CD4-positive, alpha-beta T cell treated with Interleukin-4 for 4 hours (primary cell): ENCODE measurements around the gene TSKU.
"Not testable (repeated sequence)": the region's sequence is repeated elsewhere in the genome, so short reads cannot be mapped to it uniquely, and the experiment has no call there.

Experiments
- DNase-seq: peaks from one replicate; pipeline ENCODE4 v3.0.0-alpha.2; 2020

TSKU gene

DNA sequence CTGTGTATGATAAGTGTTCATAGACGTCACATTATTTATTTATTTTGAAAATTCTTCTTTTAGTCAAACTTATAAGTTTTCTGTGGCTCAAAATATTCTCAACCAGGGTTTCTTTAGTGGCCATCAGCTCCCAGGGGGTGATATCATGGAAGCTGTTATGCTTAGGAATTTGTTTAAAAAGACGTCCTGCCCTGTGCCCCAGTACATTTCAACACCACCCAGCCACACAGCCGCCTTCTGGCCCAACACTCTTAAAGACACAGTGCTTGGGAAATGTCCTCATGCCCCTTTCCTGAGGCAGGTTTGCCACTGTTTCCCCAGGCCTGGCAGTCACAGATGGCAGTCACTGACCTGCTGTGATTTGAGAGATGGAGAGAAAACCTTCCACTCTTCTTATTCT is 19.9 kb downstream of the TSKU start:
- DNase-seq: no peak

GRCh38 chr11:76803811-76804600 is 20.9 kb downstream of the TSKU start:
- no peak for DNase-seq

- DNase-seq: no peak
Measured at GRCh38 chr11:76805206-76805913, 22.2 kb downstream of the TSKU start.

GRCh38 chr11:76806131-76806530 is 23.0 kb downstream of the TSKU start:
- DNase-seq: no peak

- no peak for DNase-seq
Measured at GRCh38 chr11:76806608-76807205, 23.6 kb downstream of the TSKU start.

DNA sequence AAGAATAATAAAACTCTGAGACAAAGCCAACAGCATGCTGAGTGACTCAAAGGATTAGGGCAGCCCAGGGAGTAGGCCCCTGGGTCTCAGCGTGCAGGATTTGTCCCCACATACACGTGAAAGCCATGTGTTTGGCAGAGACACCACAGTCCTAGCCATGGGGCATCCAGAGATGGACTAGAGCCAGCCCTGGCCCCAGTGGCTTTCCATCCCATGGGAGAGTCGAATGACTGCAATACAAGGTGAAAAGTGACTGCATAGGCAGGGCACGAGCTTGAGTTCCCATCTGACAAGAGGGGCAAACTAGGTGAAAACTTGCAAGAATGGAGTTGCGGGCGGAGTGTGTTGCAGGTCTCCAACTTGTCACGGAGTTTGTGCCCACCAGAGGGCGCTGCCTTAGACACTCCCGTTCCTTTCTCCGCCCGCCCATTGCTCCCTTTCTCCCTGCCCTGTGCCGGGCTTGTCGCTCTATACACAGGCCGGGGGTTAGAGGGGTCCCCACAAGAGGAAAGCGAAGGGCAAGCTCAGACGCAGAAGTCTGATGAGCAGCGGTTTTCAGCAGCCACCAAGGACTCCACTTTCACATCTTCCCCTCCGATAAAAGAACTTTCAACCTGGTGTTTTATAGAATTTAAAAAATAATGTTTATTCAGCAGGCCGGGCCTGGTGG is 24.2 kb downstream of the TSKU start:
- DNase-seq: peak; percentile 44

DNA sequence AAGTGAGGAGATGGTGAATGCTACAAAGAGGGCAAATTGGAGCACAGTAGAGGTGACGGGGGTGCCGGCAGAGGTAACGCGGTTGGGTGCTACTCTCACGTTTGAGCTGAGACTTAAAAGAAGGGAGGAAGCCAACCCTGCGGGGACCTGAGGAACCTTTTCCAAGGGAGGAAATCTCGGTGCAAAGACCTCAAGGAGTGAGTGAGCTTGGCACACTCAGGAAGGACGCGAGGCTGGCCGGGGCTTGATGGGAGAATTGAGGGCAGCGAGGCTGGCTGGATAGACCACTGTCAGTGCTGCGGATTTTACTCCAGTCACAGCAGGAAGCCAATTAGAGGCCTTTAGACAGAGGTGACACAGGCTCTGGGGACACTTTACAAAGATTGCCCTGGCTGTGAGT is 25.0 kb downstream of the TSKU start:
- no peak for DNase-seq

GRCh38 chr11:76808996-76809395 is 25.8 kb downstream of the TSKU start:
- no peak for DNase-seq

GRCh38 chr11:76810151-76810853 is 27.1 kb downstream of the TSKU start:
- DNase-seq: peak; percentile 29

DNA sequence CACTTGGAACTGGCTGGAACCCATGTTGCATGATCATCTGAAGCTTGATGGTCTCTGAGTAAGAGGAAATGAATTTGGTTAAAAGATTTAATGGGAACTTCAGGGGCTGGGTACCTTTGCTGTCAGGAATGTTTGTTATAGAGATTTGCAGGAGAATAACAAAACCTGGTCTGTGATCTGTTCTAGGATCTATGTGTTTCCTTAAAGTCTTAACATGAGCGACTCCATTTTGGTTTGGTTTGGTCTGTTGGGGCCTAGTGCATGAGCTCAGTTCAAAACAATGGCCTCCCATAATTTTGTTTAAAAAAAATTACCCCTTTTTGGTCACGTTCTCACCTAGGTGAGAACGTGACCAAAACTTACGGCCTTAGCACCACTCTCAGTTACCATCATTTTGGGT is 28.1 kb downstream of the TSKU start:
- no peak for DNase-seq

DNA sequence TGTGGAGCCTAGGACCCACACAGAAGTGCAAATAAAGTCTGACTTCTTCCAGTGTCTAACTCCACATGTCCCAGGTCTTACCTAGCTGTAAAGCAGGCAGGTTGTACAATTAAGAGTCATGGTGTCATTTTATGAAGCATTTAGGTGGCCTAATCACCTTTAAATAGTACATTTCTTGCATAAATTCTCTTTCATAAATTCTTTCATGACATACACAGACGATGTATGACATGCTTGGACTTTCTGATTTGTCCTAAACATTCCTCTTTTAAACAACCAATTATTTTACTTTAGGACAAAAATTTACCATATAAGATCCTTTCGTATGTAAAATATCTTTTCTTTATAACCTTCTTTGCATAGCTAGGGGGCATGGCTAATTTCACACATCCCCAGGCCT is 31.3 kb downstream of the TSKU start:
- no peak for DNase-seq

DNA sequence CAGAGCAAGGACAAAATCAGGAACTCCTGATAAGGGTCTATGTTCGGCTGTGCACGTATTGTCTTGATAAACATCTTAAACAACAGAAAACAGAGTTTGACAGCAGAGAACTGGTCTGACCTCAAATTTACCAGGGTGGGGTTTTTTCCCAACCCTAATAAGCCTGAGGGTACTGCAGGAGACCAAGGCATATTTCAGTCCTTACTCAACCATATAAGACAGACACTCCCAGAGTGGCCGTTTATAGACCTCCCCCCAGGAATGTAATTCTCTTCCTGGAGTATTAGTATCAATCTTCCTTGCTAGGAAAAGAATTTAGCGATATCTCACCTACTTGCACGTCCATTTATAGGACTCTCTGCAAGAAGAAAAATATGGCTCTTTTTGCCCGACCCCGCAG is 32.5 kb downstream of the TSKU start:
- not testable (repeated sequence) for DNase-seq

DNA sequence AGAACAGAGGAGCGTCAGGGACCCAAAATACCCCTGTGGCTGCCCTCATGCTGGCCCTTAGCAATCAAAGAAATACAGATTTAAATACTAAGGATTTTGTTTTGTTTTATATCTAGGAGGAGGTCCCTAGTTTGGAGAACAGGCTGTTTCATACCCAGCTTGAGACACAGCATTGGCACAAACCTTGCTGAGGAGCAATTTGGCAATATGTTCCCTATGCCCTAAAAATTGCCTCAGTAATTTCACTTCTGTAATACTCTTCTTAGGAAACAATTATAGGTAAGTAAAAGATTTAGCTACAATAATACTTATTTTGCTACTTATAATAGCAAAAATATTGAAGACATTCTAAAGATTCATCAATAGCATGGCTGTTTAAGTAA is 37.0 kb downstream of the TSKU start:
- no peak for DNase-seq

- DNase-seq: not testable (repeated sequence)
Measured at GRCh38 chr11:76821396-76821795, 38.2 kb downstream of the TSKU start.

DNA sequence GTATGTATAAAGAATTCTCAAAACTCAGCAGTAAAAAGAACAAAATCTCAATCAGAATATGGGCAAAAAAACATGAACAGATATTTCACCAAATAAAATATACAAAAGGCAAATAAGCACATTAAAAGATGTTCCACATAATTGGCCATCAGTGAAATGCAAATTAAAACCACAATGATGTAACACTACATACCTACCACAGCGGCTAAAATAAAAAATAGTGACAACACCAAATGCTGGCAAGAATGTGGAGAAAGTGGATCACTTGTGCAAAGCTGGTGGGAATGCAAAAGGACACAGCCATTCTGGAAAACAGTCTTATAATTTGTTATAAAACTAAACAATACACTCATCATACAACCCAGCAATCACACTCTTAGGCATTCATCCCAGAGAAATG is 39.2 kb downstream of the TSKU start:
- DNase-seq: no peak

- DNase-seq: no peak
Measured at GRCh38 chr11:76823481-76824028, 40.4 kb downstream of the TSKU start.

- DNase-seq: no peak
Measured at GRCh38 chr11:76824083-76824939, 41.2 kb downstream of the TSKU start.

GRCh38 chr11:76824980-76825725 is 42.0 kb downstream of the TSKU start:
- no peak for DNase-seq

GRCh38 chr11:76825726-76826396 is 42.7 kb downstream of the TSKU start:
- no peak for DNase-seq

DNA sequence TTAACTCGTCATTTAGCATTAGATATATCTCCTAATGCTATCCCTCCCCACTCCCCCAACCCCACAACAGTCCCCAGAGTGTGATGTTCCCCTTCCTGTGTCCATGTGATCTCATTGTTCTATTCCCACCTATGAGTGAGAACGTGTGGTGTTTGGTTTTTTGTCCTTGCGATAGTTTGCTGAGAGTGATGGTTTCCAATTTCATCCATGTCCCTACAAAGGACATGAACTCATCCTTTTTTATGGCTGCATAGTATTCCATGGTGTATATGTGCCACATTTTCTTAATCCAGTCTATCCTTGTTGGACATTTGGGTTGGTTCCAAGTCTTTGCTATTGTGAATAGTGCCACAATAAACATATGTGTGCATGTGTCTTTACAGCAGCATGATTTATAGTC is 43.4 kb downstream of the TSKU start:
- DNase-seq: not testable (repeated sequence)
